A549 (cell line): Measurements from ENCODE around the gene TFF1.

ENCODE experiments used
- CBX2 ChIP-seq: fragments of 200-600 bp; sonication (generic); IDR thresholded peaks from 2 replicates; pipeline ENCODE4 v1.6.1; 2016; ENCODE audit warnings: low read depth, mild to moderate bottlenecking, borderline replicate concordance
- CEBPB ChIP-seq, 2 experiments: fragments of >200 bp in 1 of 2; sonication (Bioruptor Twin) in 1 of 2; formaldehyde crosslinking in 1 of 2; IDR thresholded peaks; 2 replicates each; pipeline ENCODE4 v1.6.1; 2012 to 2016
- EP300 ChIP-seq, 2 experiments: fragments of >200 bp; sonication (Bioruptor Twin); formaldehyde crosslinking; IDR thresholded peaks; 2 replicates in 1 of 2; 3 replicates in 1 of 2; pipeline ENCODE4 v1.6.1; 2016 to 2017
- HDAC2 ChIP-seq: fragments of 200-600 bp; sonication (generic); IDR thresholded peaks from 2 replicates; pipeline ENCODE4 v1.6.1; 2016
- MAZ ChIP-seq: fragments of 150-350 bp; IDR thresholded peaks from 2 replicates; pipeline ENCODE4 v1.6.1; 2014; ENCODE audit warnings: antibody characterized with exemption, low read depth, low read length, borderline replicate concordance
- MYC ChIP-seq: IDR thresholded peaks from 2 replicates; pipeline ENCODE4 v1.6.1; 2012; ENCODE audit warnings: mild to moderate bottlenecking, inconsistent platforms, low read length, improper control_type of control experiment, borderline replicate concordance
- NR3C1 ChIP-seq: fragments of >200 bp; sonication (Bioruptor Twin); formaldehyde crosslinking; IDR thresholded peaks from 3 replicates; pipeline ENCODE4 v1.6.1; 2017
- POLR2A ChIP-seq: IDR thresholded peaks from 2 replicates; pipeline ENCODE4 v1.6.1; 2012; ENCODE audit warnings: mild to moderate bottlenecking, low read length
- RAD21 ChIP-seq, 2 experiments: fragments of >200 bp in 1 of 2; sonication (Bioruptor Twin) in 1 of 2; formaldehyde crosslinking in 1 of 2; IDR thresholded peaks in 1 of 2; conservative IDR thresholded peaks in 1 of 2; 2 replicates in 1 of 2; 3 replicates in 1 of 2; pipeline ENCODE4 v1.6.1; 2012 to 2018; ENCODE audit warnings: inconsistent platforms in 1 of 2
- SMC3 ChIP-seq: fragments of >200 bp; sonication (Bioruptor Twin); formaldehyde crosslinking; IDR thresholded peaks from 3 replicates; pipeline ENCODE4 v1.6.1; 2018; ENCODE audit warnings: inconsistent platforms
- TFCP2L1 ChIP-seq: fragments of 250-450 bp; sonication (Bioruptor Pico); IDR thresholded peaks from 2 replicates; pipeline ENCODE4 v1.5.0; 2021; ENCODE audit warnings: mild to moderate bottlenecking
- TF ChIP-seq, protein P1 (sequence below): fragments of >200 bp; sonication (Bioruptor Twin); formaldehyde crosslinking; IDR thresholded peaks from 3 replicates; pipeline ENCODE4 v1.5.1; 2016
- TF ChIP-seq, protein P2 (sequence below): IDR thresholded peaks from 2 replicates; pipeline ENCODE4 v1.6.1; 2012
- TF ChIP-seq, protein P3 (sequence below): IDR thresholded peaks from 2 replicates; pipeline ENCODE4 v1.6.1; 2012

DNA sequence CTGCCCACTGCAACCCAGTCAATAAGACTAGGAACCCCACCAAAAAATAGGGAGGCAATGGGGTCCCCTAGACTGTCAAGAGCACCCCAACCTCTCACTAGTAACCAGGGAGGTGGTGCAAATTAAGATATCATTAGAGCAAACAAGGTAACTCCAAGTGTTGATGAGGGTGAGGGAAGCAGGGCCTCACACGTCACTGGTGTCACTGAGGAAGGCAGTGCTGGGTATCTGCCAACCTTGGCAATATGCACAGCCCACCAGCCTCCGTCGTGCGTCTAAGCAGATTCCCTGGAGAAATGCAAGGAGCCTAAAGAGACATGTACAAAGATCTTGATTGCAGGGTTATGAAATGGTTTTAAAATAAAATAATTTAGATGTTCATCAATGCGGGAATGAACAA, 41.1 kb upstream of the TFF1 start:
- TF ChIP-seq HDAC2 (no peak), CBX2 (no peak), RAD21 (conservative IDR thresholded peaks at IDR 0.05 in 1 of 2, IDR thresholded peaks at IDR 0.05 in 1 of 2) (no peak), MYC (no peak), NR3C1 (no peak), MAZ (no peak), SMC3 (no peak), POLR2A (no peak), EP300 (IDR thresholded peaks at IDR 0.05) (no peak), TFCP2L1 (CRISPR knock-in tag) (no peak), CEBPB (IDR thresholded peaks at IDR 0.05) (no peak)
- TF ChIP-seq, protein P1, sequence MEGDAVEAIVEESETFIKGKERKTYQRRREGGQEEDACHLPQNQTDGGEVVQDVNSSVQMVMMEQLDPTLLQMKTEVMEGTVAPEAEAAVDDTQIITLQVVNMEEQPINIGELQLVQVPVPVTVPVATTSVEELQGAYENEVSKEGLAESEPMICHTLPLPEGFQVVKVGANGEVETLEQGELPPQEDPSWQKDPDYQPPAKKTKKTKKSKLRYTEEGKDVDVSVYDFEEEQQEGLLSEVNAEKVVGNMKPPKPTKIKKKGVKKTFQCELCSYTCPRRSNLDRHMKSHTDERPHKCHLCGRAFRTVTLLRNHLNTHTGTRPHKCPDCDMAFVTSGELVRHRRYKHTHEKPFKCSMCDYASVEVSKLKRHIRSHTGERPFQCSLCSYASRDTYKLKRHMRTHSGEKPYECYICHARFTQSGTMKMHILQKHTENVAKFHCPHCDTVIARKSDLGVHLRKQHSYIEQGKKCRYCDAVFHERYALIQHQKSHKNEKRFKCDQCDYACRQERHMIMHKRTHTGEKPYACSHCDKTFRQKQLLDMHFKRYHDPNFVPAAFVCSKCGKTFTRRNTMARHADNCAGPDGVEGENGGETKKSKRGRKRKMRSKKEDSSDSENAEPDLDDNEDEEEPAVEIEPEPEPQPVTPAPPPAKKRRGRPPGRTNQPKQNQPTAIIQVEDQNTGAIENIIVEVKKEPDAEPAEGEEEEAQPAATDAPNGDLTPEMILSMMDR: no peak
- TF ChIP-seq, protein P2, sequence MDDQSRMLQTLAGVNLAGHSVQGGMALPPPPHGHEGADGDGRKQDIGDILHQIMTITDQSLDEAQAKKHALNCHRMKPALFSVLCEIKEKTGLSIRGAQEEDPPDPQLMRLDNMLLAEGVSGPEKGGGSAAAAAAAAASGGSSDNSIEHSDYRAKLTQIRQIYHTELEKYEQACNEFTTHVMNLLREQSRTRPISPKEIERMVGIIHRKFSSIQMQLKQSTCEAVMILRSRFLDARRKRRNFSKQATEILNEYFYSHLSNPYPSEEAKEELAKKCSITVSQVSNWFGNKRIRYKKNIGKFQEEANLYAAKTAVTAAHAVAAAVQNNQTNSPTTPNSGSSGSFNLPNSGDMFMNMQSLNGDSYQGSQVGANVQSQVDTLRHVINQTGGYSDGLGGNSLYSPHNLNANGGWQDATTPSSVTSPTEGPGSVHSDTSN: no peak
- TF ChIP-seq, protein P3, sequence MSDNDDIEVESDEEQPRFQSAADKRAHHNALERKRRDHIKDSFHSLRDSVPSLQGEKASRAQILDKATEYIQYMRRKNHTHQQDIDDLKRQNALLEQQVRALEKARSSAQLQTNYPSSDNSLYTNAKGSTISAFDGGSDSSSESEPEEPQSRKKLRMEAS: no peak
